HG03045 (cell line): Measurements from ENCODE around the gene NPIPB13.
"Not testable (repeated sequence)": the region's sequence is repeated elsewhere in the genome, so short reads cannot be mapped to it uniquely, and the experiment has no call there.

Source experiments
- ATAC-seq: cut with Tn5 transposase; IDR thresholded peaks from one replicate; pipeline ENCODE4 v1.9.1; 2021; ENCODE audit warnings: mild to moderate bottlenecking, moderate library complexity; ENCODE audit not compliant: unreplicated experiment

Gene NPIPB13

GRCh38 chr16:30248379-30248778, at the start of gene NPIPB13:
Gene NPIPB13 (minus strand): TSS chr16:30248479. CDS start chr16:30245573, 2,906 bp downstream.
- not testable (repeated sequence) for ATAC-seq

GRCh38 chr16:30282357-30282756, 34.1 kb upstream of the NPIPB13 start:
- not testable (repeated sequence) for ATAC-seq

- not testable (repeated sequence) for ATAC-seq
Measured at GRCh38 chr16:30278523-30278922, 30.2 kb upstream of the NPIPB13 start.

- ATAC-seq, result not testable (repeated sequence)
Measured at GRCh38 chr16:30217082-30217481, 31.2 kb downstream of the NPIPB13 start.

GRCh38 chr16:30211414-30211813, 36.9 kb downstream of the NPIPB13 start:
- ATAC-seq, result not testable (repeated sequence)

- not testable (repeated sequence) for ATAC-seq
Measured at GRCh38 chr16:30209032-30209431, 39.2 kb downstream of the NPIPB13 start.

- not testable (repeated sequence) for ATAC-seq
Measured at GRCh38 chr16:30207063-30207704, 41.1 kb downstream of the NPIPB13 start.

- not testable (repeated sequence) for ATAC-seq
Measured at GRCh38 chr16:30206252-30206651, 42.0 kb downstream of the NPIPB13 start.

- ATAC-seq, result not testable (repeated sequence)
Measured at GRCh38 chr16:30205541-30206236, 42.6 kb downstream of the NPIPB13 start.

- not testable (repeated sequence) for ATAC-seq
Measured at GRCh38 chr16:30199608-30200343, 48.5 kb downstream of the NPIPB13 start.

- not testable (repeated sequence) for ATAC-seq
Measured at GRCh38 chr16:30199049-30199448, 49.2 kb downstream of the NPIPB13 start, which contains the start of gene SULT1A3. Gene SULT1A3 (plus strand): TSS chr16:30199255. CDS start chr16:30200729, 1,474 bp downstream.
